Skeletal muscle satellite cell (primary cell): ENCODE results near the gene NAT16.
A peak's percentile ranks its signal among the peaks of the same experiment; 100 is the strongest.
"Not testable (repeated sequence)": the region's sequence is repeated elsewhere in the genome, so short reads cannot be mapped to it uniquely, and the experiment has no call there.

ENCODE experiments used
- H3K27me3 ChIP-seq: 2 replicates; pipeline ENCODE4 v1.7.0; 2013; ENCODE audit warnings: low read length; ENCODE audit not compliant: control insufficient read depth, insufficient read depth
- H3K36me3 ChIP-seq: 2 replicates; pipeline ENCODE4 v1.7.0; 2013; ENCODE audit warnings: mild to moderate bottlenecking, control low read depth, low read length; ENCODE audit not compliant: insufficient read depth
- H3K4me1 ChIP-seq: 2 replicates; pipeline ENCODE4 v1.7.0; 2013; ENCODE audit warnings: low read length; ENCODE audit not compliant: control insufficient read depth, insufficient read depth
- H3K4me2 ChIP-seq: 2 replicates; pipeline ENCODE4 v1.7.0; 2013; ENCODE audit warnings: mild to moderate bottlenecking, low read length
- H3K4me3 ChIP-seq: 2 replicates; pipeline ENCODE4 v1.7.0; 2013; ENCODE audit warnings: low read length
- H3K9ac ChIP-seq: 2 replicates; pipeline ENCODE4 v1.7.0; 2013; ENCODE audit warnings: mild to moderate bottlenecking, low read depth, low read length, moderate library complexity
- H3K9me3 ChIP-seq: replicated peaks from 2 replicates; pipeline ENCODE4 v1.7.0; 2013; ENCODE audit warnings: mild to moderate bottlenecking, control low read depth, low read length

Gene NAT16

DNA sequence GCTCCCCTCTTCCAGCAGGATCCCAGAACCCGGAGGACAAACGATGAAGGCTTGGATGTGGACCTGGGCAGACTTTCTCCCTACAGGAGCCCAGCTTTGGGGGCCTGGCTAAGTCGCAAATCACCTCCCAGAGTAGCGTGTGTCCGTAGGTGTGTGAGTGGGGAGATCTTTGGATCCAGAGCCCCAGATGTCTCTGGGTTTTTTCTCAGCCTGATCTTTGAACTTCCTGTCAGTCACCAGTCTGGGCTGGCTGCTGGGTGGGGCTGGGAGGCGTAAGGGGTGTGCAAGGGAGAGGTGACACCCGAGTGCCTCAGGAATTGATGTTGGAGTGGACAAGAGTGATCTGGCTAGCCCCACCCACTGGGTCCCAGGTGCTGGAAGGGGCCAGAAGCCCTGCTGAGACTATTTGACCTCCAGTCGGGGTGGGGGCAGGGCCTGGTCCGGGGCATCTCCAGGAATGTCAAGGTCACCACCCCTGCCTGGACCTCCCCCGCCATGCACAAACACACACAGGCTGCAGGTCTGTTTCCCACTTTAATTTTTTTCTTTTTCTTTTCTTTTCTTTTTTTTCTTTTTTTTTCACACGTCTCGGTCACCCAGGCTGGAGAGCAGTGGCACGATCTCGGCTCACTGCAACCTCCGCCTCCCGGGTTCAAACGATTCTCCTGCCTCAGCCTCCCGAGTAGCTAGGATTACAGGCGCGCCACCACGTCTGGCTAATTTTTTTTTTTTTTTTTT is 20.9 kb upstream of the NAT16 start, which contains the start of gene MOGAT3:
Gene MOGAT3, minus strand, starts transcription at position 175 of the 738 bp plus-strand sequence. CDS start 182 bp downstream, outside the sequence.
- Histone ChIP-seq H3K9me3 (no peaks in the 10 kb centered on the region), H3K9ac (no peak within 1 kb of the TSS), H3K4me2 (peak within 1 kb of the TSS; percentile 63), H3K4me1 (peaks cover 7% of the 10 kb centered on the region), H3K4me3 (no peak within 1 kb of the TSS), H3K27me3 (peaks cover 33% of the 10 kb centered on the region), H3K36me3 (peaks cover 3% of the 10 kb centered on the region)

DNA sequence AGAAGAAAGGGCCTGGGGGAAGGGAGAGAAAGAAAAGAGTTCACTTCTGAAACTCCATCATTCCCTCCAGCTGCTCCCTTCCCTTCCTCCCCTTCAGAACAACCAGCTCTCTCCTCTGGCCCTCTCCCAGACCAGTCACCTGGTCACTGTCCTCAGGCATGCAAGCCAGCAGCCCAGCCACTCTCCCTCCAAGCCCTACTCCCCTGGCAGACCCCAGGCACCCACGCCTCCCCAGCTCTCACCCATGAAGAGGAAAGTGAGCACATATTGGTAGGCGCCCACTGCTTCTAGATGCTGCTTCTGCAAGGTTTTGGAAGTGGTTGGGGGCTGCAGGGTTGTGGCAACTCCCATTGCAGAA is 20.4 kb upstream of the NAT16 start:
- Histone ChIP-seq H3K9me3 (no peaks in the 10 kb centered on the region), H3K4me1 (peaks cover 7% of the 10 kb centered on the region), H3K27me3 (peaks cover 33% of the 10 kb centered on the region), H3K4me3 (no peak overlapping the region), H3K4me2 (no peak overlapping the region), H3K36me3 (no peaks in the 10 kb centered on the region), H3K9ac (no peak overlapping the region)

DNA sequence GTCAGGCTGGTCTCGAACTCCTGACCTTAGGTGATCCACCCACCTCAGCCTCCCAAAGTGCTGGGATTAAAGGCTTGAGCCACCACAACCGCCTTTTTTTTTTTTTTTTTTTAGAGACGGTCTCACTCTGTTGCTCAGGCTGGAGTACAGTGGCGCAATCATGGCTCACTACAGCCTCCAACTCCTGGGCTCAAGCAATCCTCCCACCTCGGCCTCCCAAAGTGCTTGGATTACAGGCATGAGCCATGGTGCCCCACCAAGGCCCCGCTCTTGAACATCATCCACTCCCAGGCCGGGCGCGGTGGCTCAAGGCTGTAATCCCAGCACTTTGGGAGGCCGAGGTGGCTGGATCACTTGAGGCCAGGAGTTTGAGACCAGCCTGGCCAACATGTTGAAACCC is 19.4 kb upstream of the NAT16 start:
- peaks cover 33% of the 10 kb centered on the region for H3K27me3 ChIP-seq
- H3K36me3 ChIP-seq = not testable (repeated sequence)

DNA sequence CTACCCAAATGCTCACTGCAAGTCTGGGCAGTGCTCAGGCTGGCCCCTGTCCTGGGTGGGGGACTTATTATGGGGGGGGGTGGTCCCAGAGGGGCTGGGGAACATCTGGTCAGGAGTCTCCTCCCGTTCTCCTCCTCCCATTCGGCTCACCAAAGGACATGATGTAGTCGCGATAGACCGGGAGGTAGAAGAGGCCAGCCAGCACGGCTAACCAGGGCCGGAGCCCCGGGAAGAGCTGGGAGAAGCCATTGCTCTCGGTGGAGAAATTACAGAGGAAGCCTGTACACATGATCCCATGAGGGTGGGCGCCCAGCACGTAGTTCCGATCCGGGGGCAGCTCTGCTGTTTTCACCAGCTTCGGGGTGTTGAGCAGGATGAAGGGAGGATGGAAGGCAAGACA is 18.4 kb upstream of the NAT16 start:
- Histone ChIP-seq H3K36me3 (no peaks in the 10 kb centered on the region), H3K27me3 (peaks cover 33% of the 10 kb centered on the region), H3K9ac (no peak overlapping the region), H3K4me1 (peaks cover 7% of the 10 kb centered on the region), H3K4me2 (no peak overlapping the region), H3K4me3 (no peak overlapping the region), H3K9me3 (no peaks in the 10 kb centered on the region)

More for the DNA sequence above, 19.4 kb upstream of the NAT16 start:
- not testable (repeated sequence) for H3K4me3 ChIP-seq, H3K9me3 ChIP-seq, H3K4me1 ChIP-seq, H3K9ac ChIP-seq, H3K4me2 ChIP-seq

DNA sequence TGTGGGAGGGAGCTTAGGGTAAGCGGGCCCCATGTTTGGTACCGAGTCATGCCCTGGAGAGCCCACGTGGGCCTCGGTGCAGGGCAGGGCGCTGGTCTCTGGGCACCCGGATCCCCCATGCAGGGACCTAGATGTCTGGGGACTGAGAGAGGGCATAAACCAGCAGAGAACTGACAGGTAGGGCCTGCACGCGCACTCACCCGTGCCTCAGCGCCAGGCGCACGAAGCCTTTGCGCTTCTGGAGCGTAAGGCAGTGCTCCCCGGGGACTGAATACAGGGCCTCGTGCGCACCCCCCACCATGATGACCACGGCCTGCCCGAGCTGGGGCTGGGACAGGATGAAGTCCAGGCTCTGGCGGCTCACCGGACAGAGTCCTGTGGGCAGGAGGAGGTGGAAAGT is 17.9 kb upstream of the NAT16 start:
- Histone ChIP-seq H3K27me3 (peaks cover 29% of the 10 kb centered on the region), H3K36me3 (no peaks in the 10 kb centered on the region), H3K9me3 (no peaks in the 10 kb centered on the region), H3K4me2 (no peak overlapping the region), H3K4me1 (peaks cover 7% of the 10 kb centered on the region), H3K9ac (no peak overlapping the region), H3K4me3 (no peak overlapping the region)

DNA sequence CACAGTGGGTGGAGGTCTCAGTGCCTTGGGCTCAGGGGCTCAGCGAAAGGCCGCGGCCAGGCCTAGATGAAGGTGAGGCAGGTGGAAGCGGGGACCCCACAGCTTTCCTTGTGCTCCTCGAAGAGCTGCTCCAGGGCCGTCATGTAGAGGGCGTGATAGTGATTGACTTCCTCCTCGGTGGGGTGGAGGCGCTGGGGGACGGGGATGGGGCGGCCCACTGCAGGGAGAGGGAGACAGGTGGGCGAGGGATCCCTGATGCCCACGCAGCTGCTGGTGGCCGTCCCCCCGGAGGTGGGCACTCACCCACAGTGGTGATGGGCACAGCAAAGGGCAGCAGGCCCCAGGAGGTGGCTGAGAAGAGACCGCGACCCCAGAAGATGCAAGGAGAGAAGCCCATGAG is 15.8 kb upstream of the NAT16 start:
- H3K27me3 ChIP-seq = peaks cover 10% of the 10 kb centered on the region
- H3K9me3 ChIP-seq = no peaks in the 10 kb centered on the region
- H3K9ac ChIP-seq = no peak overlapping the region
- no peaks in the 10 kb centered on the region for H3K36me3 ChIP-seq
- no peak overlapping the region for H3K4me3 ChIP-seq
- no peak overlapping the region for H3K4me2 ChIP-seq
- no peaks in the 10 kb centered on the region for H3K4me1 ChIP-seq

GRCh38 chr7:101189109-101189508 is 9.0 kb upstream of the NAT16 start:
- H3K9ac ChIP-seq = no peak overlapping the region
- H3K9me3 ChIP-seq = no peaks in the 10 kb centered on the region
- peaks cover 4% of the 10 kb centered on the region for H3K27me3 ChIP-seq
- H3K36me3 ChIP-seq = no peaks in the 10 kb centered on the region
- no peak overlapping the region for H3K4me2 ChIP-seq
- no peaks in the 10 kb centered on the region for H3K4me1 ChIP-seq
- H3K4me3 ChIP-seq = no peak overlapping the region

- Histone ChIP-seq H3K4me2 (no peak overlapping the region), H3K4me3 (no peak overlapping the region), H3K9ac (no peak overlapping the region), H3K4me1 (no peaks in the 10 kb centered on the region), H3K27me3 (peaks cover 8% of the 10 kb centered on the region), H3K36me3 (no peaks in the 10 kb centered on the region), H3K9me3 (no peaks in the 10 kb centered on the region)
Observed at GRCh38 chr7:101186844-101187428, 6.8 kb upstream of the NAT16 start.

- Histone ChIP-seq H3K27me3 (peaks cover 10% of the 10 kb centered on the region), H3K36me3 (no peaks in the 10 kb centered on the region)
Observed at GRCh38 chr7:101186194-101186593, 6.1 kb upstream of the NAT16 start.

DNA sequence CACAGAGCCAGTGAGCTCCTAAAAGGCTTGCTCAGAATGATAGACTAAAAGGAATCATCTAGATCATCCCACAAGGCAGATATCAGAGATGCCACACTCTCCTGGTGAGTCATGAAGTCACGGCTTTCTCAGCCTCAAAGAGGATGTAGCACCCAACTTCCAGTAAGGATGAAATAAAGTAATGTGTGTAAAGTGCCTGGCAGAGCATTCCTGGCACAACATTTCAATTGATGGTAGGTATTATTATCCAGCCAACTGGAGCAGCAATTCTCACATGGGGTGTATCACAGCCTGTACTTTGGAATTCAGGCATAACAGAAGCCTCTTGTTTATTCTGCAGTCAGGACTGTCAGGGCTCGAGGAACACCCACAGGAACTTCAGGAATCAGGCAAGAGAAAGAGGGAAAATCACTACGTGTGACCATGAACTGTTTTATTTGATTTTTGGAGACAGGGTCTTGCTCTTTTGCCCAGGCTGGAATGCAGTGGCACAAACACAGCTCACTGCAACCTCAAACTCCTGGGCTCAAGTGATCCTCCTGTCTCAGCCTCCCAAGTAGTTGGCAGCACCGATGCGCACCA is 5.3 kb upstream of the NAT16 start:
- Histone ChIP-seq H3K4me1 (no peaks in the 10 kb centered on the region), H3K9me3 (no peaks in the 10 kb centered on the region), H3K9ac (no peak overlapping the region), H3K27me3 (peaks cover 16% of the 10 kb centered on the region), H3K36me3 (no peaks in the 10 kb centered on the region), H3K4me2 (no peak overlapping the region), H3K4me3 (no peak overlapping the region)

More at GRCh38 chr7:101186194-101186593, 6.1 kb upstream of the NAT16 start:
- H3K9me3 ChIP-seq = no peaks in the 10 kb centered on the region
- no peak overlapping the region for H3K9ac ChIP-seq
- no peak overlapping the region for H3K4me3 ChIP-seq
- H3K4me2 ChIP-seq = no peak overlapping the region
- no peaks in the 10 kb centered on the region for H3K4me1 ChIP-seq

DNA sequence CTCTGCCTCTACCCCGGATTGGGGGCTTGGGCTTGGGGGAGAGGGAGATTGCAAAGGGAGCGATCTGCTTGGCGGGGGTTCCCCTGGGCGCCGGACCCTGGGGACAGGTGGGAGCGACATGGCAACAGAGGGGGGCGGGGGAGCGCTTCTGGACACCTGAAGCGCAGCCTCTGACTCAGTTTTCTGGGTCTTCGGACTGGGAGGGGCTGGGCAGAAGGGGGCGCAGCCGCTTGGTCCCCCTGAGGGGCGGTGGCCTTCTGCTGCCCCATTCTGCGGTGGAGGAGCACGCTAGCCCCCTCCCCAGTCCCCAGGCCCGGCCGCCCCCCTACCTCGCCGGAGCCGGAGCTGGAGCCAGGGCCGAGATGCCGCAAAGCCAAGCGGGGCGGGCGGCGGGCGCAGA is 380 bp downstream of the NAT16 start:
- Histone ChIP-seq H3K9me3 (no peaks in the 10 kb centered on the region), H3K4me3 (no peak overlapping the region), H3K36me3 (no peaks in the 10 kb centered on the region), H3K9ac (no peak overlapping the region), H3K4me2 (no peak overlapping the region), H3K4me1 (no peaks in the 10 kb centered on the region), H3K27me3 (peaks cover 56% of the 10 kb centered on the region)

GRCh38 chr7:101179117-101179516 is 976 bp downstream of the NAT16 start:
- H3K27me3 ChIP-seq = peaks cover 62% of the 10 kb centered on the region
- H3K4me3 ChIP-seq = no peak overlapping the region
- H3K4me2 ChIP-seq = peak overlapping the region; percentile 52
- no peaks in the 10 kb centered on the region for H3K9me3 ChIP-seq
- no peak overlapping the region for H3K9ac ChIP-seq
- H3K4me1 ChIP-seq = peaks cover 1% of the 10 kb centered on the region
- no peaks in the 10 kb centered on the region for H3K36me3 ChIP-seq
